ENCODE data around the gene SMCR8. TPM values are rescaled to one million over a fixed set of nuclear protein-coding genes. Genes with fewer than 3 reads are reported as not detected.

Gene SMCR8
- total RNA-seq: 16.6 and 17.7 TPM in 2 replicates
- long read RNA-seq, full-length matches to known transcripts: 1 of 6 reads
- long read RNA-seq, partial matches to known transcripts: 0 of 6 reads
- long read RNA-seq, other reads (novel, unspliced or antisense): 5 of 6 reads

- Mint-ChIP-seq H3K27ac (peak within 1 kb of the TSS; percentile 100), H3K4me1 (ENCODE audit: low read depth) (peaks cover 38% of the 10 kb centered on the region), H3K4me3 (ENCODE audit: low read depth) (peak within 1 kb of the TSS; percentile 100), H3K36me3 (ENCODE audit: insufficient read depth) (peaks cover 10% of the 10 kb centered on the region), H3K9me3 (ENCODE audit: low read depth) (no peaks in the 10 kb centered on the region), H3K27me3 (no peaks in the 10 kb centered on the region)
- DNase-seq (ENCODE audit: low spot score, unreplicated experiment): peak; percentile 87
- no peak for TF ChIP-seq CTCF (IDR thresholded peaks at IDR 0.05; ENCODE audit: unreplicated experiment)
Measured at GRCh38 chr17:18314731-18315561, at the start of gene SMCR8, which contains the start of gene TOP3A. TSS of gene SMCR8 (plus strand) at chr17:18315293. CDS start at chr17:18315790, 497 bp downstream. TSS of gene TOP3A (minus strand) at chr17:18314994. CDS start at chr17:18314778, 216 bp downstream.

GRCh38 chr17:18267366-18267765, 47.7 kb upstream of the SMCR8 start:
- Mint-ChIP-seq H3K4me1 (ENCODE audit: low read depth) (peaks cover 6% of the 10 kb centered on the region), H3K27me3 (no peaks in the 10 kb centered on the region), H3K4me3 (ENCODE audit: low read depth) (no peak overlapping the region), H3K9me3 (ENCODE audit: low read depth) (no peaks in the 10 kb centered on the region), H3K27ac (no peak overlapping the region), H3K36me3 (ENCODE audit: insufficient read depth) (peaks cover 5% of the 10 kb centered on the region)
- no peak for TF ChIP-seq CTCF (IDR thresholded peaks at IDR 0.05; ENCODE audit: unreplicated experiment)
- DNase-seq (ENCODE audit: low spot score, unreplicated experiment): no peak

GRCh38 chr17:18267927-18268711, 47.0 kb upstream of the SMCR8 start:
- H3K4me1 Mint-ChIP-seq (ENCODE audit: low read depth): peaks cover 6% of the 10 kb centered on the region
- H3K27ac Mint-ChIP-seq: peak overlapping the region; percentile 76
- no peaks in the 10 kb centered on the region for H3K9me3 Mint-ChIP-seq (ENCODE audit: low read depth)
- H3K36me3 Mint-ChIP-seq (ENCODE audit: insufficient read depth): peaks cover 5% of the 10 kb centered on the region
- no peak for DNase-seq (ENCODE audit: low spot score, unreplicated experiment)
- no peaks in the 10 kb centered on the region for H3K27me3 Mint-ChIP-seq
- no peak overlapping the region for H3K4me3 Mint-ChIP-seq (ENCODE audit: low read depth)
- TF ChIP-seq CTCF (IDR thresholded peaks at IDR 0.05; ENCODE audit: unreplicated experiment): no peak

- DNase-seq (ENCODE audit: low spot score, unreplicated experiment): no peak
- Mint-ChIP-seq H3K9me3 (ENCODE audit: low read depth) (no peaks in the 10 kb centered on the region), H3K36me3 (ENCODE audit: insufficient read depth) (peaks cover 2% of the 10 kb centered on the region), H3K27me3 (no peaks in the 10 kb centered on the region), H3K4me1 (ENCODE audit: low read depth) (peaks cover 6% of the 10 kb centered on the region), H3K4me3 (ENCODE audit: low read depth) (no peak overlapping the region), H3K27ac (no peak overlapping the region)
- no peak for TF ChIP-seq CTCF (IDR thresholded peaks at IDR 0.05; ENCODE audit: unreplicated experiment)
Measured at GRCh38 chr17:18270046-18270931, 44.8 kb upstream of the SMCR8 start.
